Right ventricle myocardium inferior (tissue), 1 donor: ENCODE measurements around the gene IKZF3. TPM values are rescaled to one million over a fixed set of nuclear protein-coding genes. Genes with fewer than 3 reads are reported as not detected.

ENCODE experiments used
- ATAC-seq: fragments of 200-7000 bp; cut with Tn5 transposase; one replicate; pipeline ENCODE4 v1.9.1; 2020; ENCODE audit warnings: mild to moderate bottlenecking, moderate library complexity
- DNase-seq: peaks from one replicate; pipeline ENCODE4 v3.0.0; 2021; ENCODE audit errors: missing footprints
- intact Hi-C: fragments of 100-400 bp; cut with DNase I; formaldehyde crosslinking; loops from one replicate; pipeline ENCODE4 v1.11.0; 2022
- total RNA-seq: library from RNA; stranded (reverse); fragmentation: NEBNext Ultra II Directional; extraction: Animal tissue kit (Norgen Biotek cat#: 25700); gene quantifications from one replicate; pipeline ENCODE4 v1.2.1, GENCODE V29; 2021
- donor health status: DM: no; HTN: yes; CAD: no; lungs with severe emphysema.

The IKZF3 gene
- total RNA-seq, 1 donor from 2014 or later, result 0.32 TPM

- ATAC-seq, result no peak
- intact Hi-C loops, result no loop called here
These were observed 37.8 kb downstream of the IKZF3 start for GRCh38 chr17:39826334-39826733.

GRCh38 chr17:39823407-39824054 is 40.6 kb downstream of the IKZF3 start:
- DNase-seq, result no peak
- no peak for ATAC-seq
- intact Hi-C loops, result no loop called here

More at GRCh38 chr17:39826334-39826733, 37.8 kb downstream of the IKZF3 start:
- no peak for DNase-seq

GRCh38 chr17:39822051-39822451 is 42.1 kb downstream of the IKZF3 start:
- DNase-seq (no peak), ATAC-seq (no peak)
- intact Hi-C loops, result no loop called here

- DNase-seq (no peak), ATAC-seq (no peak)
- intact Hi-C loops, result no loop called here
These were observed 43.1 kb downstream of the IKZF3 start for GRCh38 chr17:39820987-39821386.

GRCh38 chr17:39820541-39820940 is 43.6 kb downstream of the IKZF3 start:
- DNase-seq, result no peak
- intact Hi-C loops, result no loop called here
- ATAC-seq, result no peak

GRCh38 chr17:39818358-39819000 is 45.6 kb downstream of the IKZF3 start:
- intact Hi-C loops, result no loop called here
- DNase-seq (no peak), ATAC-seq (no peak)

- ATAC-seq, result no peak
- no peak for DNase-seq
- intact Hi-C loops, result no loop called here
These were observed 47.8 kb downstream of the IKZF3 start for GRCh38 chr17:39816272-39816671.

GRCh38 chr17:39814497-39814896 is 49.6 kb downstream of the IKZF3 start:
- intact Hi-C loops, result no loop called here
- ATAC-seq, result no peak
- DNase-seq, result no peak

GRCh38 chr17:39813631-39814030 is 50.5 kb downstream of the IKZF3 start:
- intact Hi-C loops, result no loop called here
- DNase-seq (no peak), ATAC-seq (no peak)

GRCh38 chr17:39812466-39812865 is 51.6 kb downstream of the IKZF3 start:
- intact Hi-C loops, result no loop called here
- DNase-seq, result no peak
- no peak for ATAC-seq

- DNase-seq, result no peak
- ATAC-seq, result no peak
- intact Hi-C loops, result no loop called here
These were observed 53.0 kb downstream of the IKZF3 start for GRCh38 chr17:39810939-39811728.

- intact Hi-C loops, result no loop called here
- ATAC-seq, result no peak
These were observed 54.9 kb downstream of the IKZF3 start for GRCh38 chr17:39809221-39809620.

GRCh38 chr17:39808409-39808997 is 55.6 kb downstream of the IKZF3 start:
- intact Hi-C loops, result no loop called here
- ATAC-seq, result no peak
- DNase-seq, result no peak

More at GRCh38 chr17:39809221-39809620, 54.9 kb downstream of the IKZF3 start:
- no peak for DNase-seq

- DNase-seq (no peak), ATAC-seq (no peak)
- intact Hi-C loops, result no loop called here
These were observed 59.3 kb downstream of the IKZF3 start for GRCh38 chr17:39804839-39805238.

GRCh38 chr17:39801055-39801454 is 63.1 kb downstream of the IKZF3 start:
- ATAC-seq (no peak), DNase-seq (no peak)
- intact Hi-C loops, result no loop called here

- intact Hi-C loops, result no loop called here
- DNase-seq (no peak), ATAC-seq (no peak)
These were observed 63.6 kb downstream of the IKZF3 start for GRCh38 chr17:39800540-39800939.

GRCh38 chr17:39799395-39799794 is 64.7 kb downstream of the IKZF3 start:
- no peak for ATAC-seq
- intact Hi-C loops, result no loop called here
- no peak for DNase-seq

- DNase-seq (no peak), ATAC-seq (no peak)
- intact Hi-C loops, result no loop called here
These were observed 69.7 kb downstream of the IKZF3 start for GRCh38 chr17:39794249-39794970.

GRCh38 chr17:39793301-39793872 is 70.7 kb downstream of the IKZF3 start:
- ATAC-seq (no peak), DNase-seq (no peak)
- intact Hi-C loops, result no loop called here
